Colonic mucosa (tissue), 4 donors: ENCODE measurements around the gene CFAP107. TPM values are rescaled to one million over a fixed set of nuclear protein-coding genes. Genes with fewer than 3 reads are reported as not detected.

ENCODE experiments used
- DNase-seq: peaks from one replicate; pipeline ENCODE4 v3.0.0-alpha.2; 2020
- H3K27ac ChIP-seq: fragments of 200-600 bp; one replicate; pipeline ENCODE4 v1.8.0; 2021
- H3K27me3 ChIP-seq: fragments of 200-600 bp; one replicate; pipeline ENCODE4 v1.8.0; 2021
- H3K36me3 ChIP-seq: fragments of 200-600 bp; one replicate; pipeline ENCODE4 v1.8.0; 2021
- H3K4me1 ChIP-seq: fragments of 200-600 bp; one replicate; pipeline ENCODE4 v1.8.0; 2021; ENCODE audit warnings: mild to moderate bottlenecking
- H3K4me3 ChIP-seq: fragments of 200-600 bp; one replicate; pipeline ENCODE4 v1.8.0; 2021
- H3K9ac ChIP-seq, 2 donors: one replicate each; pipeline ENCODE4 v1.7.0; 2013; ENCODE audit warnings: control low read depth in 2 of 2, low read depth in 2 of 2, low read length in 2 of 2
- H3K9me3 ChIP-seq: fragments of 200-600 bp; one replicate; pipeline ENCODE4 v1.8.0; 2021
- CTCF ChIP-seq: fragments of 200-600 bp; IDR thresholded peaks from one replicate; pipeline ENCODE4 v1.8.0; 2022; ENCODE audit warnings: antibody characterized with exemption, mild to moderate bottlenecking
- intact Hi-C: fragments of 100-400 bp; cut with DNase I; formaldehyde crosslinking; loops from one replicate; pipeline ENCODE4 v1.14.1; 2022
- total RNA-seq, 2 donors: library from RNA; stranded (reverse); fragmentation: NEBNext Ultra II Directional in 1 of 2; extraction: Animal tissue kit (Norgen Biotek cat#: 25700) in 1 of 2; gene quantifications; one replicate each; pipeline ENCODE4 v1.2.1, GENCODE V29; 2021
- donor health status: healthy.
- donor health status: DM: no; HTN: no; CAD: no.
- donor health status: DM: no; HTN: no; CAD: no.

Gene CFAP107
- total RNA-seq, 2 donors from 2014 or later: not detected

GRCh38 chr1:12762766-12763165 is 16.8 kb downstream of the CFAP107 start:
- no peaks in the 10 kb centered on the region for H3K27me3 ChIP-seq
- intact Hi-C loops: no loop called here
- H3K9me3 ChIP-seq: no peaks in the 10 kb centered on the region
- no peak overlapping the region for H3K4me3 ChIP-seq
- H3K36me3 ChIP-seq: no peaks in the 10 kb centered on the region
- no peak for DNase-seq
- no peak for TF ChIP-seq CTCF
- H3K9ac ChIP-seq: no peak overlapping the region
- H3K27ac ChIP-seq: no peak overlapping the region
- H3K4me1 ChIP-seq: no peaks in the 10 kb centered on the region

GRCh38 chr1:12763479-12763878 is 17.5 kb downstream of the CFAP107 start:
- Histone ChIP-seq H3K9me3 (no peaks in the 10 kb centered on the region), H3K4me3 (no peak overlapping the region), H3K9ac (no peak overlapping the region), H3K27ac (no peak overlapping the region), H3K4me1 (no peaks in the 10 kb centered on the region), H3K36me3 (no peaks in the 10 kb centered on the region), H3K27me3 (no peaks in the 10 kb centered on the region)
- no peak for DNase-seq
- intact Hi-C loops: no loop called here
- TF ChIP-seq CTCF: no peak

- DNase-seq: no peak
- H3K4me1 ChIP-seq: no peaks in the 10 kb centered on the region
- H3K27me3 ChIP-seq: no peaks in the 10 kb centered on the region
- no peak overlapping the region for H3K4me3 ChIP-seq
- no peaks in the 10 kb centered on the region for H3K36me3 ChIP-seq
- H3K9ac ChIP-seq: no peak overlapping the region
- intact Hi-C loops: no loop called here
- no peak for TF ChIP-seq CTCF
- H3K9me3 ChIP-seq: no peaks in the 10 kb centered on the region
- no peak overlapping the region for H3K27ac ChIP-seq
These were observed 18.0 kb downstream of the CFAP107 start for GRCh38 chr1:12764016-12764415.

GRCh38 chr1:12769031-12769430 is 23.0 kb downstream of the CFAP107 start:
- no peak overlapping the region for H3K27ac ChIP-seq
- TF ChIP-seq CTCF: no peak
- no peaks in the 10 kb centered on the region for H3K36me3 ChIP-seq
- no peak overlapping the region for H3K4me3 ChIP-seq
- intact Hi-C loops: no loop called here
- no peak overlapping the region for H3K9ac ChIP-seq
- no peaks in the 10 kb centered on the region for H3K27me3 ChIP-seq
- DNase-seq: no peak
- H3K4me1 ChIP-seq: no peaks in the 10 kb centered on the region
- no peaks in the 10 kb centered on the region for H3K9me3 ChIP-seq

- no peak for DNase-seq
- no peak overlapping the region for H3K27ac ChIP-seq
- intact Hi-C loops: no loop called here
- no peak overlapping the region for H3K4me3 ChIP-seq
- H3K4me1 ChIP-seq: no peaks in the 10 kb centered on the region
- H3K9ac ChIP-seq: no peak overlapping the region
- H3K9me3 ChIP-seq: no peaks in the 10 kb centered on the region
- H3K36me3 ChIP-seq: no peaks in the 10 kb centered on the region
- no peak for TF ChIP-seq CTCF
- no peaks in the 10 kb centered on the region for H3K27me3 ChIP-seq
These were observed 24.0 kb downstream of the CFAP107 start for GRCh38 chr1:12769976-12770505.
